ENCODE results near the gene VPS13C.

VPS13C gene

DNA sequence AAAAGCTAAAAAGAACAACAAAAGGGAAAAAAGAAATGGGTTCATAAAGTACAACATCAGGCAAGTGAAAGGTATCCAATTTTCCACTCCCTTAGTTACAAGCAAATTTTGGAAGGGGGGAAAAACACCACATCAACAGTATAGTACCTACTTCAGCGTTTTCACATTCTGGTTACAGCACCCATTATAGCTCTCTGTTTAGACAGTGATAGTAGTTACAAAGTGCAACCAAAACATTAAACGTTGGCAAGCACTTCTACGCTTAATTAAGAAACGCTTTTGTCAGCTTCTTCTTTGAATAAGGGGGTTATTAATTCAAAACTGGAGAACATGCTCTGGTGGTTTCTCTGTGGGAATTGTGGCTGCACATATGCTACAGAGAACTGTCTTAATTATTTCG, 180.2 kb downstream of the VPS13C start:
- no peak for DNase-seq (ENCODE audit: insufficient read length, low spot score)
- FAIRE-seq: no peak

DNA sequence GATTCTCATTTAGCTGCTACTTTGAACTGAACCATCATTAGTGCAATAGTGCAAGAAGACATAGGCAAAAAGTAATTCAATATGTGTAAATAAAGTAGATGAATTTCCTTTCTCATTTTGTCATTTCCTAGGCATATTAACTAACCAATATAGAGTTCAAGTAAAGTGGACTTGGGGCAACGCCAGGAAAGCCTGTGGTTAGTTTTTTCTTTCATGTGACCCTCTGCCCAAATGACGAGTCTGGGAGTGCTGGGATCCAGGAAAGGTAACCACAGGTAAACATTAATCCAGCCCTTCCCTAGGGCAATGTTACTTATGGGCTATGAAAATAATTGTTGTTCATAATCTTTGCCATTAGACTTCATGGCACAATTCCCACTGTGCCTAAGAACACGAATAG, 181.0 kb downstream of the VPS13C start:
- DNase-seq (ENCODE audit: insufficient read length, low spot score) (no peak), FAIRE-seq (no peak)

- FAIRE-seq: no peak
- DNase-seq (ENCODE audit: insufficient read length, low spot score): peak; percentile 5
These were observed 188.2 kb downstream of the VPS13C start for GRCh38 chr15:61871926-61872522.

- no peak for FAIRE-seq
These were observed 190.6 kb downstream of the VPS13C start for GRCh38 chr15:61869656-61870055.

DNA sequence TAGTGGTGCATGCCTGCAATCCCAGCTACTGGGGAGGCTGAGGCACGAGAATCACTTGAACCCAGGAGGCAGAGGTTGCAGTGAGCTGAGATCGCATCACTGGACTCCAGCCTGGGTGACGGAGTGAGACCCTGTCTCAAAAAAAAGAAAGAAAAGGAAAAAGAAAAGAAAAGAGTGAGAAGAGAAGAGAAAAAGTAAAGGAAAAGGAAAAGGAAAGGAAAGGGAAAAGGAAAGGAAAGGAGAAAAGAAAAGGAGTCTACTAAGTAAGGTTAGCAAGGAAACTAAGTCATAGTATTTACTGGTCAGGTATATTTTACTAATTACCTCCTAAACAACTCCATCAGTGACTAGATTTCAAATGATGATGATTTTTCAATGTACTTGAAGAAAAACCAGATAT, 198.3 kb downstream of the VPS13C start:
- no peak for DNase-seq (ENCODE audit: insufficient read length, low spot score)
- FAIRE-seq: no peak

More at GRCh38 chr15:61869656-61870055, 190.6 kb downstream of the VPS13C start:
- DNase-seq (ENCODE audit: insufficient read length, low spot score): no peak

DNA sequence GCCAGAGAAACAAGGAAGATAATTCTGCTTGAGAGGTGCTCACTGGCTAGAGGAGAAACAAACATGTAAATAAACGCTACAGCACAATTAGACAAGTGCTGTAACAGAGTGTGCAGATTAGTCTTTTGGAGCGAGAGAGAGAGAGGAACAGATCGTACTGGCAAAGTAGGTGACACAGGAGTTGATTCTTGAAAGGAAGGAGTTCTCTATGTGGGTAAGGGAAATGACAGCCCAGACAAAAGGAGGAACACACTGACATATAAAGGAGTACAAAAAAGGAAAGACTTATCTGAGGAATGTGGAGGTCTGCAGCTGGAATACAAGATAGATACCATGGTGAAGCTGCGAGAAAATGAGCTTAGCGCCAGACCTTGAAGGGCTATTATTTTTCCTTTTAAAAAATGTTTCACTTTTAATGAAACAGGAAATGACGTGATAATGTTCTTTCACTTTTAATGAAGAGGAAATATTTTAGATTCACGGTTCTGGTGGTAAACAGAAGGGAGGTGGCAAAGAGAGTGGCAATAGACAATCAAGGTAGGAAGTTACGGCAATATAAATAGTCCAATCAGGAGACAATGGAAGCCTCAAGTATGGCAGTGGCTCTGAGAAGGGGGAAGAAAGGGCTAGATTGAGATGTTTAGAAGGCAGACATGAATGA, 202.9 kb downstream of the VPS13C start:
- FAIRE-seq (no peak), DNase-seq (ENCODE audit: insufficient read length, low spot score) (no peak)

GRCh38 chr15:61856295-61856694, 204.0 kb downstream of the VPS13C start:
- FAIRE-seq (no peak), DNase-seq (ENCODE audit: insufficient read length, low spot score) (no peak)

- DNase-seq (ENCODE audit: insufficient read length, low spot score) (no peak), FAIRE-seq (no peak)
These were observed 207.1 kb downstream of the VPS13C start for GRCh38 chr15:61853195-61853594.

DNA sequence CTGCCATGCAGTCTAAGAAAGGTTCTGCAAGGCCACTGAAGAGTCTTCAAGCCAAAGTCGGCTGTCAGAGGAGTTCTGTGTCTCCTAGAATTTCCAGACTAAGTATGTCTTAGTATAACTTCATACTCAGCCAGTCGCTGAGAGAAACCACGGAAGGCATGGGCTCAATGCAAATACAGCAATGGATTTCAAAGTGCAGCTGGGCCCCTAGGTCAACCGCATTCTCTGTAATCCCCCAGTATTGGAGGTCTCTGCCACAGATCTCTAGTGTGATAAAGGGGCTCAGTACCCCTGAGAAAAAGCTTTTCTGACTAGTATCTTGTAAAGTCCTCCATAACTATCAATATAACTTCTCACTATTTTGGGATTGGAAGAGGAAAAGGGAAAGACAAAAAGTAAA, 208.3 kb downstream of the VPS13C start:
- DNase-seq (ENCODE audit: insufficient read length, low spot score) (no peak), FAIRE-seq (no peak)

- DNase-seq (ENCODE audit: insufficient read length, low spot score) (no peak), FAIRE-seq (no peak)
These were observed 210.8 kb downstream of the VPS13C start for GRCh38 chr15:61849447-61849846.

- FAIRE-seq: no peak
These were observed 218.8 kb downstream of the VPS13C start for GRCh38 chr15:61841466-61841865.

GRCh38 chr15:61840090-61840489, 220.2 kb downstream of the VPS13C start:
- FAIRE-seq (no peak), DNase-seq (ENCODE audit: insufficient read length, low spot score) (no peak)

More at GRCh38 chr15:61841466-61841865, 218.8 kb downstream of the VPS13C start:
- DNase-seq (ENCODE audit: insufficient read length, low spot score): no peak

- DNase-seq (ENCODE audit: insufficient read length, low spot score) (no peak), FAIRE-seq (no peak)
These were observed 220.7 kb downstream of the VPS13C start for GRCh38 chr15:61839546-61839945.

DNA sequence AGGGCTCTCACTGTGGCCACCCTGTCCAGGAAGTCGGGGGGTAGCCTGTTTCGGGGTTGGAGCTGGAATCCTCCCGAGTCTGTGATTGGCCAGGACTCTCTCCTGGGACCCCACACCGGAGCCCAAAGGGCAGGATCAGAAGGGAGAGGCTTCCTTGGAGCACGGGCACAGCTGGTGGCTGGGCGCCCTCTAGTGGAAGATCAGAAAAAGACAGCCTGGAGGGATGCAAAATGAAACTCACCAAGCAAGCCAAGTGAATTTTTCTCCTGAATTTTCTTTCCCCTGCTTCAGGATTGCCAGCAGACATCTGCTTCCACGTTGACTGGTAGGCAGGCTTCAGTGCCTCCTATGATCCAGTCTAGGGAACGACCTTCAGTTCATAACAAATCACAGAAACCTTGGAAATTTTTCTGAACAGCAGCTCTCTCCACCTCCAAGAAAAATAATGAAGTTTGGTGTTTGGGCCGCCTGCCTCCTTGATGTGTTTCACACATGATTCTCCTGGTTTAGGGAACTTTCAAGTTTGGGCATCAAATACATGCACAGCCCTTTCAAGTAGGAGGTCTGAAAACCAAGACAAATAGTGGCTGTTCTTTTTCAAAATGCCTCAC, 224.6 kb downstream of the VPS13C start:
- no peak for FAIRE-seq
- peak; percentile 61 for DNase-seq (ENCODE audit: insufficient read length, low spot score)

DNA sequence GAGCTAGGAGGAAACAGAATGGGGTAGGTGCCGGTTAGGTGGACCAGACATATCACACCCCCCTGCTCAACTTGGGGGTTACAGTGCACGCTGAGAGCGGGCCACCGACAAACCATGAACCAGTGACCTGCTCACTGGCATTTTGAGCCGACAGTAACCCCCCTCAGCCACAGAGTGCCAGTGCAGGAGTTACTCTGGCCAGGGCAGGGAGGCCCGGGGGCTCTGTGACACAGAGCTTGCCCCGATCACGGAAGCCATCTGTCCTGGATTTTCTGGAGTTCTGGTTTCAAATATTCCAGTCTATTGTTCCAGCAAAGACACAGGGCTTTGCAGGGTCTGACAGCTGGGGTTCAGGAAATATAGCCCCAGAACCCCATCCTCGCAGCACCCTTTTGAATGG, 225.2 kb downstream of the VPS13C start:
- no peak for FAIRE-seq
- no peak for DNase-seq (ENCODE audit: insufficient read length, low spot score)

GRCh38 chr15:61834076-61834697, 226.1 kb downstream of the VPS13C start:
- no peak for FAIRE-seq
- peak; percentile 53 for DNase-seq (ENCODE audit: insufficient read length, low spot score)

DNA sequence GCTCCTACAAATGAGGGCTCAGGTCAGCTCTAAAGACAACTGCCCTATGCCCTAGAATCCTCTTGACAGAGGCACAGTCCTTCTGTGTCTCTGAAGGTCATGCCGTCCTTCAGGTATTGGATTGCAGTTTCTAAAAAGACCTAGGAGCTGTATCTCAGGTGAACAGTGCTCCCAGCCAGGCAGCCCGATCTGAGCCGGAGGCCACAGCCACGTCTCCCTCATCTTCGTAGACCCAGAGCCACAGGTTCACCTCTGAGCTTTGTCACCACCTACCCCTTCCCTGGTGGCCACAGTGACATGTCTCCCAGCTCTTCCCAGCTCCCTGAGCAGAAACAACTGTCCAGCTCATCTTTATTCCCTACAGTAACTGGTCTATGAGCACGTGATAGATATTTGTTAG, 228.0 kb downstream of the VPS13C start:
- FAIRE-seq (no peak), DNase-seq (ENCODE audit: insufficient read length, low spot score) (no peak)

GRCh38 chr15:61831505-61831921, 228.7 kb downstream of the VPS13C start:
- DNase-seq (ENCODE audit: insufficient read length, low spot score) (no peak), FAIRE-seq (no peak)

DNA sequence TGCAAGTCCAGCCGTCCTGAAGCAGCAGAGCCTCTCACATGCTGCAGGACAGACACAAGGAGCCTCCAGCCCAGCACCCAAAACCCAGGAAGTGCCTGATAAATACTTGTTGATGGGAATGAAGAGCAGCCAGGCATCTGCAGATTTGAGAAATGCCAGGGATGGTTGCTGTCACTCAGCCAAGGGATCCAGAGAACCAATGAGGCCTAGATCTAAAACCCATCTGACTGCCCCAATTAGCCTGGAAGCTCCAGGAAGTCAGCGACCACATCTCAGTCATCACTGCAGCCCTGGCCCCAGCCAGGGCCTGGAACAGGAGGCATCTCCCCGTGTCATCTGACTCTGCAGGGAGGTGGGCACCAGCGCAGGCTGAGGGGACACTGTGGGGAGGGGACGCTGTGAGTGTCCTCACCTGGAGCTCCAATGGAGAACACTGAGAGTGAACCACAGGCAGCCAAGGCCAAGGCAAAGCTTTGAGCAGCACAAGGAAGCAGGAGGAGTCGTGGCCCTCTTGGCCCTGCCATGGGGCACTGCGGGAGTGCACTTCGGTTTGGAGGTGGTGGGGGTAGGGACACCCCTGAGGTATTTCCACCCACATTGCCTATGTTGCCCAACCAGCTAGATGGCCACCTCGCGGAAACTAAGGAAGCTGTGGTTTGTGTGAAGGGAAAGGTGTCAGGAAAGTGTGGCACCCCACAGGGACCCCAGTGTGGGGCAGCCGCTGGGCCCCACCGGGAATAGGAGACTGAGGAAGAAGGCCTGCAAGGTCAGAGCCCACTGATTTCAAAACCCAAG, 229.5 kb downstream of the VPS13C start:
- no peak for DNase-seq (ENCODE audit: insufficient read length, low spot score)
- no peak for FAIRE-seq

GRCh38 chr15:61829514-61829889, 230.7 kb downstream of the VPS13C start:
- no peak for DNase-seq (ENCODE audit: insufficient read length, low spot score)
- FAIRE-seq: no peak

Measured in HTR-8/SVneo (cell line).